KOPT-K1 (cell line): ENCODE results near the gene PRKAG1.
"Not testable (repeated sequence)": the region's sequence is repeated elsewhere in the genome, so short reads cannot be mapped to it uniquely, and the experiment has no call there.

Experiments used
- H3K27ac ChIP-seq: fragments of 200-600 bp; sonication (generic); 2 replicates; pipeline ENCODE4 v1.5.1; 2016; ENCODE audit warnings: antibody characterized with exemption, mild to moderate bottlenecking, low read depth, low read length; ENCODE audit not compliant: poor library complexity, severe bottlenecking
- H3K36me3 ChIP-seq: fragments of 200-600 bp; sonication (generic); 2 replicates; pipeline ENCODE4 v1.5.1; 2017; ENCODE audit warnings: antibody characterized with exemption, mild to moderate bottlenecking, low read length, moderate library complexity; ENCODE audit not compliant: insufficient read depth
- H3K9me3 ChIP-seq: fragments of 200-600 bp; sonication (generic); 2 replicates; pipeline ENCODE4 v1.5.1; 2017; ENCODE audit warnings: antibody characterized with exemption, low read length, mild to moderate bottlenecking; ENCODE audit not compliant: insufficient read depth, poor library complexity, severe bottlenecking

Gene PRKAG1

GRCh38 chr12:49018261-49019119 lies at the start of gene PRKAG1:
Gene PRKAG1, minus strand, starts transcription at chr12:49018776. Its CDS starts 36 bp downstream, at chr12:49018740.
- Histone ChIP-seq H3K27ac (peak within 1 kb of the TSS; percentile 73), H3K36me3 (peaks cover 30% of the 10 kb centered on the region), H3K9me3 (no peaks in the 10 kb centered on the region)

GRCh38 chr12:49066120-49066519 lies 47.5 kb upstream of the PRKAG1 start:
- Histone ChIP-seq H3K9me3 (no peaks in the 10 kb centered on the region), H3K27ac (no peak overlapping the region), H3K36me3 (no peaks in the 10 kb centered on the region)

GRCh38 chr12:49064767-49065152 lies 46.2 kb upstream of the PRKAG1 start:
- Histone ChIP-seq H3K9me3 (no peaks in the 10 kb centered on the region), H3K27ac (no peak overlapping the region), H3K36me3 (no peaks in the 10 kb centered on the region)

- not testable (repeated sequence) for H3K9me3 ChIP-seq, H3K27ac ChIP-seq, H3K36me3 ChIP-seq
These were observed 43.3 kb upstream of the PRKAG1 start for GRCh38 chr12:49061916-49062315.

- H3K9me3 ChIP-seq, result no peaks in the 10 kb centered on the region
- no peaks in the 10 kb centered on the region for H3K36me3 ChIP-seq
- H3K27ac ChIP-seq, result peak overlapping the region; percentile 96
These were observed 42.6 kb upstream of the PRKAG1 start for GRCh38 chr12:49061157-49061650.

DNA sequence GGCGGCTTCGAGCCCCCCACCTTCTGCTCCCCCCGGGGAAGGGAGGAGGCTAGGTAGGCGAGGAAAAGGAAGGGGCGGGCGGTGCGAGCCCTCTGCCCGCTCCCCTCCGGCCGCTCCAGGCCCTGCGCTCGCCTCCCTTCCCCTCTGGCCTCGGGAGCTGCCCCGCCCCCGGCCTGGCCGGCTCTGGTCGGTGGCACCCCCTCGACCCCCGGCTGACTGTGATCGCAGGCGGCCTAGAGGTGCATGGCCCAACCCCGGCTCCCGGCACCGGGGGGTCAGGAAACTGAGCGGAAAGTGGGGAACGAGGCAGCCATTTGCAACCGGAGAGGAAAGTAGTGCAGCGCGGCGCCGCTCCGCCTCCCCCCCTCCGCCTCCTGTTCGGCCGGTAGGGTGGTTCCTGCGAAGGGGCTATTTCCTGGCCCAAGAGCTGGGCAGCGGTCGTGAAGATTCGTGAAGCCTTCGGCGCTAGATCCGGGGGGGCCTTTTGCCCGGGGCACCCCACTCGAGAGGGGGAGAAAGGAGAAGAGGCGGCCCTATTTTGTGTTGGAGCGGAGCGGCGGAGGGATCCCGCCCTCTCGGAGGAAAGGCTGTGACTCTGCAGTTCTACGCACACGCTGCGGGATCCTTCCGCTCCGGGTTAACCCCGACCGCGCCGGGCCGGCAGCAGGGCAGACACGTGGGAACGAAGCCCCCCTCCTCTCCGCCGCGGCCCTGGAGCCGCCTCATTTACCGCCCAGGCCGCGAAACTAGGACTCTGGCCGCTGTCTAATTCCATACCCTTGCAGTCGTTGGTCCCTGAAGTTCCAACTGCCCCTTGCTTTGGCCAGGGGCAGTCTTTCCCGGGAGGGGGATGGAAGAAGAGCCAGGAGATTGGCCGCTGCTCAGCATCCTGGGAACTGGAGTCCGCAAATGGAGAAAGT lies 41.9 kb upstream of the PRKAG1 start, which contains the start of gene KMT2D:
KMT2D (minus strand) TSS at position 558 of the 920 bp plus-strand sequence. CDS start 5,470 bp downstream, outside the sequence.
- Histone ChIP-seq H3K36me3 (peaks cover 5% of the 10 kb centered on the region), H3K9me3 (no peaks in the 10 kb centered on the region), H3K27ac (peak within 1 kb of the TSS; percentile 96)

- Histone ChIP-seq H3K9me3 (no peaks in the 10 kb centered on the region), H3K36me3 (peaks cover 14% of the 10 kb centered on the region), H3K27ac (peak overlapping the region; percentile 96)
These were observed 41.0 kb upstream of the PRKAG1 start for GRCh38 chr12:49059299-49060171.

GRCh38 chr12:49059045-49059298 lies 40.4 kb upstream of the PRKAG1 start:
- no peaks in the 10 kb centered on the region for H3K9me3 ChIP-seq
- peak overlapping the region; percentile 96 for H3K27ac ChIP-seq
- peaks cover 20% of the 10 kb centered on the region for H3K36me3 ChIP-seq

DNA sequence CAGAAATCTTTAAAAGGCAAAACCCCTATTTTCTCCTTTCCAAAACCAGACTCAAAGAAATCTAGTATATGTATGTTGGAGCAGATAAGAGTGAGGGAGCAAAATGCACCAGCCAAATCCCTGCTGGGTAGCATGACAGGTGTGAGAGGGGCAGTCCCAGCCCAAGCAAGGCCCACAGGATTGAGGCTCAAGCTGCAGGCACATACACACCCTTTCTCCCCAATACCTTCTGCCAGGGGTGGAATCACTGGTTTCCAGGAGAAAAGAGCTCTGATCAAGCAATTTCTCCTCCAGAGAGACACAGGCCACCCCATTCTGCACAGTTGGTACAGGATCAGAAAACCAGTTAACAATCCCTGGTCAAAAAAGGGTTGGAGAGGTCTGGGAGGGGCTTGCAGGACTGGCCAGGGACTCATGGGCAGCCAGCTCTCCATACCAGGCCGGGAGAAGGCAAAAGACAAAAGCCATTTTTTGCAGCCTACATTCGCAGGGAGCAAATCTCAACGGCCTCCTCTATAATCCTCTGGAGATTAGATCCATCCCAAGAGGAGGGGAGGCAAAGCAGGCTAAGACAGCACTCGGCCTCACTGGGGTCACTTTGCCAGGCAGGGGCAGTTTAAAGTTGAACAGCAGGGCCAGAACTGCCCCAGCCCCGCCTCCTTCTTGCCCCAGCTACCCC lies 39.9 kb upstream of the PRKAG1 start:
- H3K9me3 ChIP-seq, result no peaks in the 10 kb centered on the region
- H3K36me3 ChIP-seq, result peaks cover 24% of the 10 kb centered on the region
- H3K27ac ChIP-seq, result peak overlapping the region; percentile 96

DNA sequence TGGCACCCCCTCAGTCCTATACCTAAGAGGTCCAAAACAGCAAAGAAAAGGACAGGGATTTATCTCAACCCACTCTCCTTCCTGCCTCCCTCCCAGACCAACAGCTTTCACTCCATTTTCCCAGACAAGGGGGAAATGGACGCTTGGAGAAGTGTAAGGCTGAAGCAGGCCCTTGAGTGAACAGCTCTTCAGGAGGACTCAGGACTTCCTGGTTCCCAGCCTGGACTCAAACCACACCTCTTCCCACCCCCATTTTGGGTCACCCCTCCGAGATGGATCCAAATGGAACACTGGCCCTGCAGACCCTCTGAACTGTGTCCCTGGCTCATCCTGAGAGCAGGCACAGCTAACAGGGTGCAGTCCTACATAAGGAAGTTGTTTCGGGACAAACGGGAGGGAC lies 39.3 kb upstream of the PRKAG1 start:
- Histone ChIP-seq H3K9me3 (no peaks in the 10 kb centered on the region), H3K27ac (peak overlapping the region; percentile 96), H3K36me3 (peaks cover 31% of the 10 kb centered on the region)

DNA sequence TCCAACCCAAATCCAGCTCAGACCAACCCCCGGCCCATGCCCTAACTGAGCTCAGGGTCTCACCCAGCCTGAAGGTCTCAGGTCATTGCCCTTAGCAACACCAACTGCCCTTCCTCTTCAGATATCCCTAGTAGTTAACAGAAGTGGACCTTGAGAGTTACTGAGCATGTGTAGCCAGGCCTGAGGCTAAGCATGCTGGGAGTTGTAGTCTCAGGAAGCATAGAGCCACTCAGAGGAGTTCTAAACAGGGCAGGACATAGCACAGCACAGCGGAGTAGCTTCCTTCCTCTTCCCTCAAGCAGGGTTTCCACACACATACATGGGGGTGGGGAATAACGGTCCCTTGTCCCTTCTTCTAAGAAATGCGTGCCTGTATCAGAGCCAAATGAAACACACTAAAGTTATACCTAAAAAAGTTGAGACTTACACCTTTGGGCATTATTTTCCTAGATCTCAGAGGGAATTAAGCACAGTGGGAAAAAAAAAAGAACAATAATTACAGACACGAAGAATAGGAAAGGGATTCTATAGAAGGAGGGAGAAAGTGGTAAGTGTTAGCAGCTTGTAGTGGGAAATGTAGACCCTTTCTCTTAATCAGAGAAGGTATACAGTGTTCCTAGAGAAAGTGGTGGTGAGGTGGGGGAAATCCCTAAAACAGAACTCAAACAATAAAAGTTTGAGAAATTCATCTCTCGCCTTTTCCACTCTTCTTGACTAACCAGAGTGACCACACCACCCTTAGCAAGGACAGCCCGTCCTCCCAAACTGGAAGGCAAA lies 37.6 kb upstream of the PRKAG1 start:
- H3K36me3 ChIP-seq, result peaks cover 48% of the 10 kb centered on the region
- no peaks in the 10 kb centered on the region for H3K9me3 ChIP-seq
- peak overlapping the region; percentile 96 for H3K27ac ChIP-seq

- Histone ChIP-seq H3K9me3 (no peaks in the 10 kb centered on the region), H3K27ac (no peak overlapping the region), H3K36me3 (peaks cover 59% of the 10 kb centered on the region)
These were observed 36.5 kb upstream of the PRKAG1 start for GRCh38 chr12:49055092-49055491.

GRCh38 chr12:49054524-49054923 lies 35.9 kb upstream of the PRKAG1 start:
- Histone ChIP-seq H3K36me3 (peaks cover 64% of the 10 kb centered on the region), H3K9me3 (no peaks in the 10 kb centered on the region), H3K27ac (no peak overlapping the region)
